ENCODE data around the gene NELFA. TPM values are rescaled to one million over a fixed set of nuclear protein-coding genes. Genes with fewer than 3 reads are reported as not detected.

The NELFA gene
- total and polyA plus RNA-seq, 2 donors from 2014 or later: 17.8 to 39.1 TPM

GRCh38 chr4:1973218-1973617, 35.6 kb downstream of the NELFA start:
- peaks cover 0 to 4% (median 0%) of the 10 kb centered on the region in 3 donors for H3K36me3 ChIP-seq (ENCODE audit: control insufficient read depth in 2 of 3, insufficient read depth in 3 of 3, low read length in 3 of 3)
- FAIRE-seq (no peak), DNase-seq (peak in 1 of 5 donors; percentile 18)

GRCh38 chr4:1972414-1972813, 36.4 kb downstream of the NELFA start:
- no peak for FAIRE-seq
- Histone ChIP-seq H3K27me3 (ENCODE audit: control insufficient read depth, insufficient read depth, low read length) (no peaks in the 10 kb centered on the region), H3K27ac (ENCODE audit: low read depth in 2 of 2, low read length in 2 of 2) (no peak overlapping the region), H3K36me3 (ENCODE audit: control insufficient read depth in 2 of 3, insufficient read depth in 3 of 3, low read length in 3 of 3) (peaks cover 0 to 4% (median 0%) of the 10 kb centered on the region in 3 donors), H3K4me3 (ENCODE audit: low read length in 3 of 3) (no peak overlapping the region), H3K9ac (ENCODE audit: low read length in 3 of 3) (no peak overlapping the region), H3K9me3 (ENCODE audit: control insufficient read depth in 2 of 3, insufficient read depth in 1 of 3, low read length in 3 of 3) (no peaks in the 10 kb centered on the region), H3K4me1 (ENCODE audit: control insufficient read depth in 2 of 3, insufficient read depth in 2 of 3, low read depth in 1 of 3, low read length in 3 of 3) (no peaks in the 10 kb centered on the region)
- peak in 1 of 5 donors; percentile 11 for DNase-seq
- TF ChIP-seq, protein P1, sequence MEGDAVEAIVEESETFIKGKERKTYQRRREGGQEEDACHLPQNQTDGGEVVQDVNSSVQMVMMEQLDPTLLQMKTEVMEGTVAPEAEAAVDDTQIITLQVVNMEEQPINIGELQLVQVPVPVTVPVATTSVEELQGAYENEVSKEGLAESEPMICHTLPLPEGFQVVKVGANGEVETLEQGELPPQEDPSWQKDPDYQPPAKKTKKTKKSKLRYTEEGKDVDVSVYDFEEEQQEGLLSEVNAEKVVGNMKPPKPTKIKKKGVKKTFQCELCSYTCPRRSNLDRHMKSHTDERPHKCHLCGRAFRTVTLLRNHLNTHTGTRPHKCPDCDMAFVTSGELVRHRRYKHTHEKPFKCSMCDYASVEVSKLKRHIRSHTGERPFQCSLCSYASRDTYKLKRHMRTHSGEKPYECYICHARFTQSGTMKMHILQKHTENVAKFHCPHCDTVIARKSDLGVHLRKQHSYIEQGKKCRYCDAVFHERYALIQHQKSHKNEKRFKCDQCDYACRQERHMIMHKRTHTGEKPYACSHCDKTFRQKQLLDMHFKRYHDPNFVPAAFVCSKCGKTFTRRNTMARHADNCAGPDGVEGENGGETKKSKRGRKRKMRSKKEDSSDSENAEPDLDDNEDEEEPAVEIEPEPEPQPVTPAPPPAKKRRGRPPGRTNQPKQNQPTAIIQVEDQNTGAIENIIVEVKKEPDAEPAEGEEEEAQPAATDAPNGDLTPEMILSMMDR (IDR thresholded peaks at IDR 0.05; ENCODE audit: borderline replicate concordance, extremely low read depth, insufficient read depth): no peak
- intact Hi-C loops (cut with DNase I): no loop called here

More at GRCh38 chr4:1973218-1973617, 35.6 kb downstream of the NELFA start:
- Histone ChIP-seq H3K9ac (ENCODE audit: low read length in 3 of 3) (no peak overlapping the region), H3K9me3 (ENCODE audit: control insufficient read depth in 2 of 3, insufficient read depth in 1 of 3, low read length in 3 of 3) (no peaks in the 10 kb centered on the region), H3K27ac (ENCODE audit: low read depth in 2 of 2, low read length in 2 of 2) (no peak overlapping the region), H3K4me1 (ENCODE audit: control insufficient read depth in 2 of 3, insufficient read depth in 2 of 3, low read depth in 1 of 3, low read length in 3 of 3) (no peaks in the 10 kb centered on the region), H3K4me3 (ENCODE audit: low read length in 3 of 3) (no peak overlapping the region), H3K27me3 (ENCODE audit: control insufficient read depth, insufficient read depth, low read length) (no peaks in the 10 kb centered on the region)
- TF ChIP-seq, protein P1 (IDR thresholded peaks at IDR 0.05; ENCODE audit: borderline replicate concordance, extremely low read depth, insufficient read depth): no peak
- intact Hi-C loops (cut with DNase I): no loop called here

DNA sequence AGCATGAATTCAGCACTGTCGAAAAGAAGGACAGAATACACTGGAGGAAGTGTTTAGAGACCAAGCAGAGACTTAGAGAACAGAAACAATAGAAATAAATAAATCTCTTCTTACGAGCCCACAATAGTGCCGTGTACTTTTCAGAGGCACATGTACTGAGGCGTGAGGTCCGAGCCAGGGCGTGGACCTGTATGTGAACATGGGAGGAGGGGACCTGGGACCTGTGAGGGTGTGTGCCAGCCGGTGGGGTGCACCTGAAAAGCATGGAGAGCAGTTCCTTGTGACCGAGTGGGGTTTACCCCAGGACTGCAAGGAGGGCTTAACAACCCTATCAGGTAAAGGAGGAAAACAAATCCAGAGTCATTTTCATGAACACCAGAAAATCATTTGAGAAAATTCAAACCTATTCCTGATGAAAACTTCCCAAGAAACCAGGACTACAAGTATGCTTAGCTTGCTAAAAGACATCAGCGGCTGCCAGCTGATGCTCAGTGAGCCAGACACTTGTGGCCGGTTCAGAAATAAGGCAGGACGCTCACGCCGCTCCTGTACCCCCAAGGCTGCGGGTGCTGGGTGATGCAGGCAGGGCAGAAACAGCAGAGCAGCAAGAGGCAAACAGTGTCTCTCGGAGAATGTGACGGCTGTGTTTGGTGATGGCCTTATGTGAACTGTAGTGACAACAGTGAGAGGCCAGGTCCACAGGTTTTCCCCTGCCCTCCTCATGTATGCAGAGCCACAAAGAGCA, 37.1 kb downstream of the NELFA start:
- H3K4me1 ChIP-seq (ENCODE audit: control insufficient read depth in 2 of 3, insufficient read depth in 2 of 3, low read depth in 1 of 3, low read length in 3 of 3): no peaks in the 10 kb centered on the region
- H3K9ac ChIP-seq (ENCODE audit: low read length in 3 of 3): no peak overlapping the region
- DNase-seq: no peak
- H3K4me3 ChIP-seq (ENCODE audit: low read length in 3 of 3): no peak overlapping the region
- no peak for FAIRE-seq
- H3K27me3 ChIP-seq (ENCODE audit: control insufficient read depth, insufficient read depth, low read length): no peaks in the 10 kb centered on the region
- no peak overlapping the region for H3K27ac ChIP-seq (ENCODE audit: low read depth in 2 of 2, low read length in 2 of 2)
- H3K9me3 ChIP-seq (ENCODE audit: control insufficient read depth in 2 of 3, insufficient read depth in 1 of 3, low read length in 3 of 3): no peaks in the 10 kb centered on the region
- intact Hi-C loops (cut with DNase I): no loop called here
- peaks cover 0 to 2% (median 0%) of the 10 kb centered on the region in 3 donors for H3K36me3 ChIP-seq (ENCODE audit: control insufficient read depth in 2 of 3, insufficient read depth in 3 of 3, low read length in 3 of 3)
- TF ChIP-seq, protein P1 (IDR thresholded peaks at IDR 0.05; ENCODE audit: borderline replicate concordance, extremely low read depth, insufficient read depth): no peak
